GM10266 (cell line): ENCODE data around the gene BCL2L11.

ENCODE experiments used
- DNase-seq: peaks from one replicate; pipeline ENCODE4 v3.0.0; 2012; ENCODE audit errors: extremely low spot score
- TF ChIP-seq, protein P1 (sequence below): IDR thresholded peaks from 2 replicates; pipeline ENCODE4 v1.5.1; 2012; ENCODE audit warnings: mild to moderate bottlenecking, low read depth; ENCODE audit not compliant: control insufficient read depth, insufficient read depth; ENCODE audit errors: missing control alignments

BCL2L11 gene

DNA sequence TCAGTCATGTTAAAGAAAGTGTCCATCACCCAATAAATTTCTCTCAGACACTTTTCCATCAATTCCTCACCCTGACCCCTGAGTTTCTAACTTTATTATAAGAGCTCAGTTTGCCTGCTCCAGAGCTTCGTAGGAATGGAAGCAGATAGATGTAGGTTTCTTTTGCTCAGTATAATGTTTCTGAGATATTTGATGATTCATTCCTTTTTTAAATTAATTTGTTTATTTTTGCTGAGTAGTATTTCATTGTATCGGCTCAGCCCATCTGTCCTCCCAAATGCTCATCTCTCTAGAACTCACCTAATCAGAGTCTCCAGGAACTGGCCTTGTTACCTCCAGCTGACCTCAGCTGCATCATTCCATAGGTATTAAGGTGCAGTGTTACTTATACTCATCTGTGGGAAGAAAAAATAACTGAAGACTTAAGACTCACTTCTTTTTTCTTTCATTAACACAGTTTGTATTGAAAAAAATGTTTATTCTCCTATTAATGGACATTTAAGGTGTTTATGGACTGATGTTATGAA lies 11.9 kb upstream of the BCL2L11 start:
- DNase-seq, result no peak
- TF ChIP-seq, protein P1, sequence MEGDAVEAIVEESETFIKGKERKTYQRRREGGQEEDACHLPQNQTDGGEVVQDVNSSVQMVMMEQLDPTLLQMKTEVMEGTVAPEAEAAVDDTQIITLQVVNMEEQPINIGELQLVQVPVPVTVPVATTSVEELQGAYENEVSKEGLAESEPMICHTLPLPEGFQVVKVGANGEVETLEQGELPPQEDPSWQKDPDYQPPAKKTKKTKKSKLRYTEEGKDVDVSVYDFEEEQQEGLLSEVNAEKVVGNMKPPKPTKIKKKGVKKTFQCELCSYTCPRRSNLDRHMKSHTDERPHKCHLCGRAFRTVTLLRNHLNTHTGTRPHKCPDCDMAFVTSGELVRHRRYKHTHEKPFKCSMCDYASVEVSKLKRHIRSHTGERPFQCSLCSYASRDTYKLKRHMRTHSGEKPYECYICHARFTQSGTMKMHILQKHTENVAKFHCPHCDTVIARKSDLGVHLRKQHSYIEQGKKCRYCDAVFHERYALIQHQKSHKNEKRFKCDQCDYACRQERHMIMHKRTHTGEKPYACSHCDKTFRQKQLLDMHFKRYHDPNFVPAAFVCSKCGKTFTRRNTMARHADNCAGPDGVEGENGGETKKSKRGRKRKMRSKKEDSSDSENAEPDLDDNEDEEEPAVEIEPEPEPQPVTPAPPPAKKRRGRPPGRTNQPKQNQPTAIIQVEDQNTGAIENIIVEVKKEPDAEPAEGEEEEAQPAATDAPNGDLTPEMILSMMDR, result no peak

- TF ChIP-seq, protein P1, result no peak
- DNase-seq, result no peak
Measured at GRCh38 chr2:111111101-111111755, 9.5 kb upstream of the BCL2L11 start.

DNA sequence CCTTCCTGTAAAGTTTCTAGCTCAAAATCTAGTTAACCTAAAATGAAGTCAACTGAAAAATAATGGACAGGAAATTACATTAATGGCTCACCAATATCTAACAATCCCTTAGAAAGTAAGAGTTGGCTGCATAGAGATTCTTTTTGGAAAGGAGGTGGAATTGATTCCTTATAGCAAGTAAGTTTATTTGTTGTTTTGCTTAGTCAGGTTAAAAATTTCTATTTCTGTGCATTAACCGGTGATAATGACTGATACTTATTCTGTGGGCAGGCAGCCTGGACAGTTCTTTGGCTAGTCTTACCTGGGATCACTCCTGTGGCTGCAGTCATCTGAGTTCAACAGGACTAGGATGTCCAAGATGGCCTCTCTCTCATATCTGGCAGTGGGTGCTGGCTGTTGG lies 6.9 kb upstream of the BCL2L11 start:
- no peak for DNase-seq
- TF ChIP-seq, protein P1, result no peak

DNA sequence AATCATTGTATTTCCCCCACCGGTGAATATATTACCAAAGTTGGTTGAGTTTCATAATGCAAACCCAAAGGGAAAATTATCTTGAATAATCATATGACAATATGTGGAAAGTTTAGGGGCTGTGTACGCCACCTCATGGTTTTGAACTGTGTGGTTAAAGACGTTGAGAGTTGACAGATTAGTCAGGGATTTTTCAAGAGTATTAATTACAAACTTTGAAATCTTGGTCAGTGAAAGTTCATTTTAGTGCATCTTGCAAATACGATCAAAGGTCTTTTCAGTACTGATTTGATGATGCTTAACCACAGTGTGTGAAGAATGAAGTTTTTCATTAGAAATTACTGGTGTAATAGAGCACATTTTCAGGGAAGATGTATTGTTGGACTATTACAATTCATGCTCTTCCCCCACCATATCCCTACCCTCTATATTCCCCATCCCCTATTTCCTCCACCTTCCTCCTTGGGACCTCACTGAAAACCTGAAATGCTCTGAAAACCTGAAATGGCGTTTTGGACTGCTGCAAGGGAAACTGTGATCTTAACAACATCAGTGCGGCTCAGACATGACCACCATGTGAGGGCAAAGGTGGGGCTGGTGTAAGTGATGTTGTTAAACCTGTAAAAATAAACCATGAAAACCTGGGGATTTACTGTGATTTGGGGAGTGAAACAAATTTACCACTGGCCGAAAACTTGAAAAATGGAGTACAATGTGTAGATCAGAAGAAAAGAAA lies 4.5 kb upstream of the BCL2L11 start:
- TF ChIP-seq, protein P1, result peak; percentile 11
- peak; percentile 66 for DNase-seq

- peak; percentile 79 for DNase-seq
- TF ChIP-seq, protein P1, result peak; percentile 77
Measured at GRCh38 chr2:111116843-111117597, 3.7 kb upstream of the BCL2L11 start.

- no peak for DNase-seq
- TF ChIP-seq, protein P1, result no peak
Measured at GRCh38 chr2:111117598-111118480, 2.9 kb upstream of the BCL2L11 start.
